Frontal cortex (tissue), 4 donors: ENCODE results near the gene MYO7B. TPM values are rescaled to one million over a fixed set of nuclear protein-coding genes. Genes with fewer than 3 reads are reported as not detected.

Source experiments
- DNase-seq, 2 donors: peaks; one replicate each; pipeline ENCODE4 v3.0.0; 2012; ENCODE audit warnings: low spot score in 2 of 2
- FAIRE-seq: peaks from 2 replicates; lab custom pipeline; 2012; peaks lifted over from hg19 to GRCh38; lab: Jason Lieb, UNC
- total RNA-seq: library from RNA; depleted of rRNA; stranded (reverse); fragments of >200 nt; gene quantifications from one replicate; pipeline ENCODE4 v1.2.3, GENCODE V29; 2014
- donor health status: control.
- donor health status: control.
- donor health status: control.

Gene MYO7B
- total RNA-seq, 1 donor from 2014 or later: under 0.01 TPM

- FAIRE-seq (no peak), DNase-seq (no peak)
Measured at GRCh38 chr2:127653421-127654083, 118.1 kb downstream of the MYO7B start.

- DNase-seq (no peak), FAIRE-seq (no peak)
Measured at GRCh38 chr2:127654084-127654837, 118.8 kb downstream of the MYO7B start.

DNA sequence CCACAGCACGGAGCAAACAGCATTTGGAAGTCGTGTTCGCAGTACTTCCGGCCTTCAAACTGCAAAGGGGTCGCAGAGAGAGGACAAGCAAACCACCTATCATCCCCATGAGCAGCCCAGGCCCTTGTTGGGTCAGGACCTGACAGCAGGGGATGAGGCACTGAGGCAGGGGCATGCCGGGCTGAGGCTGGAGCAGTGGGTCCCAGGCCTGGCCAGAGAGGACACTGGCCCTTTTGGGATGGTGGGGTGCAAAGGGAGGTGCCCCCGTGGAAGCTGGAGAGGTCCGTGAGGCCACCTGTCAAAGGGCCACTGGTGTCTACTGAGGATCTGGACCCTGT, 119.3 kb downstream of the MYO7B start:
- no peak for DNase-seq
- FAIRE-seq: no peak

DNA sequence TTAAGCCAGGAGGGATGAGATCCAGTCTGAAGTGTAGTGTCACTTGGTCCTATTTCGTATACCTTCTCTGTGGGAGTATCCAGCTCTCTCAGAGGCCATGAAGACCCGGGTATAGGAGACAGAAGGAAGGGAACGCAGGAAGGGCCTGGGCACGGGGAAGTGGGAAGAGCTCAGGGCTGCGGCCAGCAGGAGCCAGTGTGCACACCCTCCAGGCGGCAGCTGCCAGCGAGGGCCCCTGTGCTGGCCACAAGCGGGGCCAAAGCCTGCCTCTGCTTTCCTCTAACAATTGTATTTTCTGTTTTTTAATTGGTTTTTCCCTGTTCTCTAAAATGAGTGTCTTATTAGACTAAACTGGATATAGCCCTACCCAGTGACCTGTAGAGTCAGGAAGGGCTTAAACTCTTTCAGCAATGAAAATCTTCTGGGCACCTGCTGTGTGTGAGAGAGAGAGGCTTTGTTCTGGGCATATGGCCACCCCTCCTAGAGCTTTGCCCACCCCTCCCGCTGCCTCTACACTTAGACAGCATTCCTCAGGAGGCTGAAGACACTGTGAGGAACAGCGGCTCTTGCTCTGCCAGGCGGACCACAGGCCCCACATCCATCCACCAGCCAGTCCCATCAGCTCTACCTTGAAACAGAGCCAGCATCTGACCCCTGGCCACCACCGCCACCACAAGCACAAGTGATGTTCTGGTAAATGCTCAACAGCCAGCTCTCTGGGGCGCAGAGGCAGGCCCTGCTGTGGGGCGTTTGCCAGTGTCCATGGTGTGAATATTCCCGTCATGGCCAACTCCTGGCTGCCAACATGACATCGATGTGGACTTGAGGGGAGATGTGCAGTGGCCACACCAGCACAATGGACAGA, 120.0 kb downstream of the MYO7B start:
- FAIRE-seq (no peak), DNase-seq (no peak)

GRCh38 chr2:127656569-127657231, 121.2 kb downstream of the MYO7B start:
- FAIRE-seq: no peak
- no peak for DNase-seq

GRCh38 chr2:127657232-127657595, 121.7 kb downstream of the MYO7B start:
- no peak for DNase-seq
- FAIRE-seq: no peak

- FAIRE-seq: no peak
- no peak for DNase-seq
Measured at GRCh38 chr2:127658146-127658545, 122.7 kb downstream of the MYO7B start.

GRCh38 chr2:127658641-127659407, 123.3 kb downstream of the MYO7B start:
- DNase-seq (no peak), FAIRE-seq (no peak)

DNA sequence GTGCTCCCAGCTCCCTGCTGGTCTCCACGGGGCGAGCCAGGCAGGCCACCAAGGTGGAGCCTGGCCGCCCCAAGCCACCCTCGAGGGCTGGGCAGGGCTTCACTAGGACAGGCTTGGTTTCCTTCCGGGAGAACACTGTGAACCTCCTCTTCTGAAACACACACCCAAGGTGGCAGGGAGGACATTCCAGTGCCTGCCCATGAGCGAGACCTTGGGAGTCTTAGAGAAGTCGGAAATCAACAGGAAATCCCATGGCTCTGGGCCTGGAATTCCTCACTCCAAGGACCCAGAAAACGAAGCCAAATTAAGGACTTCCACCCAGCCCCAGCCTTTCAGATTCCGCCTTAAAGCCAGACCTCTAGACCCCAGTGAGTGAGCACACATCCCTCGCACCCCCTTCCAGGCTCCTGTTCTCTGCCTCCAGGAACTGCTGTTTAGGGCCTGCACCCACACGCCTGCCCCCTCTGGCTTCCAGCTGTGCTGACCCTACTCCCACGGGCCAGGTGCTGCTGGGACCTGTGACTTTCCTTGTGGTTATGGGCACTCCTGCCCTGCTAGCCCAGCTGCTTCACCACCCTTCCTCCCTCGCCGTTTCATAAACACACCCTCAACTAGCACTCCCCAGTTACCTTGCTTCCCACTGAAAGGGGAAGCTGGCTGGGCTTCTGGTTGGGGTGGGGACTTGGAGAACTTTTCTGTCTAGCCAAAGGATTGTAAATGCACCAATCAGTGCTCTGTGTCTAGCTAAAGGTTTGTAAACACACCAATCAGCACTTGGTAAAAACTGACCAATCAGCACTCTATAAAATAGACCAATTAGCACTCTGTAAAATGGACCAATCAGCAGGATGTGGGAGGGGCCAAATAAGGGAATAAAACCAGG, 124.2 kb downstream of the MYO7B start:
- FAIRE-seq (no peak), DNase-seq (no peak)

GRCh38 chr2:127660291-127660578, 124.8 kb downstream of the MYO7B start:
- FAIRE-seq (no peak), DNase-seq (no peak)

DNA sequence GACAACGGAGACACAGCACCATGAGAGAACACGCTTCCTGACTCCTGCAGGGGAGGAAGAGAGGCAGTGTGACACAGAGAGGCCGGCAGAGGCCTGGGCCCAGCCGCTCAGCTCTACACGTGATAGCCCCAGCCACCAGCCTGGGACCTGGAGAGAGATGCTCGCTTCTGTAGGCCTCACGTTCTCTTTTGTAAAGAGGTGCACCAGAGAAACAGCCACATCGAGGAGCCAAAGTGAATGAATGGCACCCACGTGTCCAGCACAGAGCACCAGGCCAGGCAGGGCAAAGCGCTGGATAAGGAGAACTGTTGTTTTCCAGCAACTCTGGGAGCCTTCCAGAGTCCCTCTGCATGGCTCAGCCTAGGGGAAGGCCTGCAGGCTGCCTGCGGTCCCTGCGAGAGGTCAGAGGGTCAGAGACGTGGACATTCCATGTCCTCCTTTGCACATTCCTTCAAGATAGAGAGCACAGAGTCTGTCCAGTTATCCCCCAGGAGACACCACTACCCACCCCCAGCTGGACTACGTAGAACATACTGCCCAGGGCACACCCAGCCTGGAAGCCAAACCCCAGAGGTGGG, 125.7 kb downstream of the MYO7B start:
- no peak for FAIRE-seq

GRCh38 chr2:127661949-127662510, 126.5 kb downstream of the MYO7B start:
- FAIRE-seq: no peak
- no peak for DNase-seq

More for the DNA sequence above, 125.7 kb downstream of the MYO7B start:
- DNase-seq: peak in 1 of 2 donors; percentile 70

DNA sequence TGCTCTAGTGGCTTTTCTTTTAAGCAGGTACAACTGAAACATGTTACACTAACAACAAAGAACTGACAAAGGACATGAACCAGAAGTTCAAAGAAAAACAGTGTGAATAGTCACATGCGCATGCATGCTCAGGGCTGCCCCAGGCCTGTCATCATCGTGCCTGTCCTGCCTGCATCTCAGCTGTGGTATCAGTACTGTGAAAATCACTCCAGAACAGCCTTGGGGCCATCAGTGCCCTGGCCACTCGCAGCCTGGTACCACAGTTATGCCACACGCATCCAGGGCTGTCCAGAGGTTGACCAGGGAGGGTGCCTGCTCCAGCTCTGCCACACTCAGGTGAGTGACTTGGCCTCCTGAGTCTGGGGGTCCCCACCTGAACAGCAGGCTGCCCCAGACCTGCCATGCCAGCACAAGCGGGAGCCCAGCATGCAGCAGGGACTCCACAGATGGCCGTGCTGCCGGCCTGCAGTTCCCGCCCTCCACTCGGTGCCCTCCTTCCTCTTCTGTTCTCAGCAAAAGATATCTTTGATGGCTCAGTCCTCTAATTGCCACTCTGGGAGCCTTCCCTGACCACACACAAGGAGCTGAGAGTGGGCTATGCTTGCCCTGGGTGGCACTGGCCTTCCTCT, 127.6 kb downstream of the MYO7B start:
- no peak for DNase-seq
- FAIRE-seq: no peak

- DNase-seq (no peak), FAIRE-seq (no peak)
Measured at GRCh38 chr2:127663566-127664064, 128.1 kb downstream of the MYO7B start.

GRCh38 chr2:127664065-127664894, 128.8 kb downstream of the MYO7B start:
- no peak for FAIRE-seq
- no peak for DNase-seq

GRCh38 chr2:127664895-127665225, 129.4 kb downstream of the MYO7B start:
- no peak for DNase-seq
- no peak for FAIRE-seq
